ENCODE measurements around the gene COL4A2. TPM values are rescaled to one million over a fixed set of nuclear protein-coding genes. Genes with fewer than 3 reads are reported as not detected.

Gene COL4A2
- total RNA-seq, 1 experiment from 2014 or later, result 1.6 TPM

DNA sequence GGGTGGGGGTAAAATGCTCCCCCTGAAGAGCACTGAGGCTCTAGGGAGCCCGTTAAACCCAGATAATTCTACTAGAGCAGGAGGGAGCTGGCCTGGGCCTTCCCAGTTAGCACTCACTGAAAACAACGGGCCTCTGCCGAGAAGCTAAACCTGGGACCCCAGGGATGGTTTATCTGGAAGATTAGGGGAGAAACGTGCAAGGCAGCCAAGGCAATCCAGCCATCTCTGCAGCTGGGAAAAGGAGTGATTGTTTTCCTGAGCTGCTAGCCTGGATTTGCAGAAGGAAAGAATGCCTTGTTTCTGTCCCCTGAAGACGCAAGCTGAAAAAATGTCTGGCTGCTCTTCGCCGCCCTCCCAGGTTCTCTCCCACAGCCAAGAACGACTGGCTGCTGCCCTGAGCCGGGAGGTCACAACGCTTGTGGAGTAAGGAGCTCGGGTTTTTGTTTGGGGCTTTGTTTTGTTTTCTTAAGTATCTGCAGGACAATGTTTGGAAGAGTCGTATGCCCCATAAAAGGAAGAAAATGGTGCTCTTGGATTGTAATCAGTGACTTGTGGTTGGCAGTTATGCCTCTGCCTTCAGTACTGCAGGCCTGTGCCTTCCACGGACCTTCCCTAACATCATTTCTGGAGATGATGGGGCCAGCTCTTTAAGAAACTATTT is 31.5 kb downstream of the COL4A2 start:
- Histone ChIP-seq H3K4me3 (replicated peaks in 1 of 2; ENCODE audit: low read depth in 1 of 2, low read length in 2 of 2) (no peak overlapping the region), H3K27me3 (ENCODE audit: insufficient read depth, low read length) (peaks cover 6% of the 10 kb centered on the region; the same call in 1 of the 2 replicates), H3K27ac (ENCODE audit: low read depth, low read length) (no peak overlapping the region), H3K79me2 (ENCODE audit: insufficient read depth, low read length) (no peaks in the 10 kb centered on the region), H3K36me3 (ENCODE audit: control insufficient read depth in 1 of 2, insufficient read depth in 2 of 2, low read length in 2 of 2) (no peaks in the 10 kb centered on the region), H3K9me3 (ENCODE audit: control insufficient read depth in 1 of 2, insufficient read depth in 1 of 2, low read depth in 1 of 2, low read length in 2 of 2) (no peaks in the 10 kb centered on the region), H3K9ac (ENCODE audit: low read length) (no peak overlapping the region), H3K9me2 (ENCODE audit: insufficient read depth) (no peaks in the 10 kb centered on the region), H3K4me1 (ENCODE audit: control insufficient read depth in 1 of 2, insufficient read depth in 2 of 2, low read length in 2 of 2) (peaks cover 9 to 10% of the 10 kb centered on the region in 2 experiments; a peak in 3 of 4 replicates), H3K4me2 (ENCODE audit: low read length) (no peak overlapping the region), H4K20me1 (ENCODE audit: insufficient read depth) (no peaks in the 10 kb centered on the region), H2AFZ (ENCODE audit: low read depth, low read length, poor library complexity, severe bottlenecking) (no peak overlapping the region)
- intact Hi-C loops (cut with micrococcal nuclease), result no loop called here
- POLR2A ChIA-PET, result no interaction called here
- no peak for ATAC-seq
- no peak for DNase-seq (ENCODE audit: low read depth, low spot score)
- RAD21 ChIA-PET (ENCODE audit: low non-redundant PET in 1 of 2, low total read pairs in 2 of 2, uncharacterized antibody in 2 of 2, unreplicated experiment in 2 of 2), result no interaction called here
- BruUV-seq (replicated peaks), result no TSS peak
- CTCF ChIA-PET, result interaction anchor here (1.0 kb wide), 1 partner anchor 16 kb away, joined by 3 read pairs; no protein-coding TSS in a partner anchor
- TF ChIP-seq RAD21 (IDR thresholded peaks at IDR 0.05; ENCODE audit: low read depth) (no peak), FOSL1 (IDR thresholded peaks at IDR 0.05; ENCODE audit: low read depth) (no peak), ELF1 (IDR thresholded peaks at IDR 0.05; ENCODE audit: borderline replicate concordance, low read depth) (no peak), SIN3A (IDR thresholded peaks at IDR 0.05; ENCODE audit: low read depth) (no peak), POLR2A (IDR thresholded peaks at IDR 0.05; ENCODE audit: borderline replicate concordance, extremely low read depth, insufficient read depth, insufficient read length) (no peak)
- TF ChIP-seq, protein P1, sequence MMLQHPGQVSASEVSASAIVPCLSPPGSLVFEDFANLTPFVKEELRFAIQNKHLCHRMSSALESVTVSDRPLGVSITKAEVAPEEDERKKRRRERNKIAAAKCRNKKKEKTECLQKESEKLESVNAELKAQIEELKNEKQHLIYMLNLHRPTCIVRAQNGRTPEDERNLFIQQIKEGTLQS (IDR thresholded peaks at IDR 0.05), result no peak
- TF ChIP-seq, protein P2, sequence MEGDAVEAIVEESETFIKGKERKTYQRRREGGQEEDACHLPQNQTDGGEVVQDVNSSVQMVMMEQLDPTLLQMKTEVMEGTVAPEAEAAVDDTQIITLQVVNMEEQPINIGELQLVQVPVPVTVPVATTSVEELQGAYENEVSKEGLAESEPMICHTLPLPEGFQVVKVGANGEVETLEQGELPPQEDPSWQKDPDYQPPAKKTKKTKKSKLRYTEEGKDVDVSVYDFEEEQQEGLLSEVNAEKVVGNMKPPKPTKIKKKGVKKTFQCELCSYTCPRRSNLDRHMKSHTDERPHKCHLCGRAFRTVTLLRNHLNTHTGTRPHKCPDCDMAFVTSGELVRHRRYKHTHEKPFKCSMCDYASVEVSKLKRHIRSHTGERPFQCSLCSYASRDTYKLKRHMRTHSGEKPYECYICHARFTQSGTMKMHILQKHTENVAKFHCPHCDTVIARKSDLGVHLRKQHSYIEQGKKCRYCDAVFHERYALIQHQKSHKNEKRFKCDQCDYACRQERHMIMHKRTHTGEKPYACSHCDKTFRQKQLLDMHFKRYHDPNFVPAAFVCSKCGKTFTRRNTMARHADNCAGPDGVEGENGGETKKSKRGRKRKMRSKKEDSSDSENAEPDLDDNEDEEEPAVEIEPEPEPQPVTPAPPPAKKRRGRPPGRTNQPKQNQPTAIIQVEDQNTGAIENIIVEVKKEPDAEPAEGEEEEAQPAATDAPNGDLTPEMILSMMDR (IDR thresholded peaks at IDR 0.05 in 2 of 3, conservative IDR thresholded peaks at IDR 0.05 in 1 of 3; ENCODE audit: borderline replicate concordance in 1 of 3, insufficient read depth in 1 of 3, low read depth in 2 of 3, low read length in 2 of 3), result no peak

DNA sequence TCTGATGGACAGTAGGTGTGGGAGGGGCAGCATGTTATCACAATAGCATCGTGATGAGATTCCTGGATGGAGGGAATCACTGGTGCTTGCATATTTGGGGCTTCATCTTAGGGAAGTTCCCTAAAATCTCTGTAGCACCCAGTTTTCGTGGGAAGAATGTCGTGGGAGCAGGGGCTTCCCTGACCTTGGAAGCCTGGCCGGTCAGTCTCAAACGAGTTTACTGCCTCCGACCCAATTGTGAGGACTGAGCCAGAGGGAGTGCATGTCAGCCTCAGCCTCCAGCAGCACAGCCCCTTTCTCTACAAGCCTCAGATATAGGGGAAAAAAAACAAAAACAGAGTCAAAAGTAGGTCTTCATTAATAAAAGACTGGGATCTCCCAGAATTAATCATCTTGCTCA is 32.2 kb downstream of the COL4A2 start:
- POLR2A ChIA-PET, result no interaction called here
- RAD21 ChIA-PET (ENCODE audit: low non-redundant PET in 1 of 2, low total read pairs in 2 of 2, uncharacterized antibody in 2 of 2, unreplicated experiment in 2 of 2), result no interaction called here
- Histone ChIP-seq H4K20me1 (ENCODE audit: insufficient read depth) (no peaks in the 10 kb centered on the region), H3K4me1 (ENCODE audit: control insufficient read depth in 1 of 2, insufficient read depth in 2 of 2, low read length in 2 of 2) (peaks cover 10 to 12% of the 10 kb centered on the region in 2 experiments; a peak in 3 of 4 replicates), H3K27ac (ENCODE audit: low read depth, low read length) (no peak overlapping the region), H3K9ac (ENCODE audit: low read length) (no peak overlapping the region), H3K79me2 (ENCODE audit: insufficient read depth, low read length) (no peaks in the 10 kb centered on the region), H3K36me3 (ENCODE audit: control insufficient read depth in 1 of 2, insufficient read depth in 2 of 2, low read length in 2 of 2) (no peaks in the 10 kb centered on the region), H3K4me3 (replicated peaks in 1 of 2; ENCODE audit: low read depth in 1 of 2, low read length in 2 of 2) (no peak overlapping the region), H3K9me3 (ENCODE audit: control insufficient read depth in 1 of 2, insufficient read depth in 1 of 2, low read depth in 1 of 2, low read length in 2 of 2) (no peaks in the 10 kb centered on the region), H3K9me2 (ENCODE audit: insufficient read depth) (no peaks in the 10 kb centered on the region), H2AFZ (ENCODE audit: low read depth, low read length, poor library complexity, severe bottlenecking) (no peak overlapping the region), H3K4me2 (ENCODE audit: low read length) (no peak overlapping the region), H3K27me3 (ENCODE audit: insufficient read depth, low read length) (peaks cover 6% of the 10 kb centered on the region; the same call in 1 of the 2 replicates)
- ATAC-seq, result no peak
- intact Hi-C loops (cut with micrococcal nuclease), result no loop called here
- no TSS peak for BruUV-seq (replicated peaks)
- CTCF ChIA-PET, result no interaction called here
- TF ChIP-seq POLR2AphosphoS5 (IDR thresholded peaks at IDR 0.05; ENCODE audit: low read depth, low read length) (no peak), SIN3A (IDR thresholded peaks at IDR 0.05; ENCODE audit: low read depth) (no peak), EGR1 (IDR thresholded peaks at IDR 0.05; ENCODE audit: low read depth) (no peak), YY1 (IDR thresholded peaks at IDR 0.05; ENCODE audit: extremely low read depth, insufficient replicate concordance, low read depth, low read length) (no peak), POLR2A (IDR thresholded peaks at IDR 0.05; ENCODE audit: borderline replicate concordance, extremely low read depth, insufficient read depth, insufficient read length) (no peak), ELF1 (IDR thresholded peaks at IDR 0.05; ENCODE audit: borderline replicate concordance, low read depth) (no peak), CBX3 (IDR thresholded peaks at IDR 0.05; ENCODE audit: low read depth) (no peak), JUND (IDR thresholded peaks at IDR 0.05) (no peak), CEBPB (IDR thresholded peaks at IDR 0.05; ENCODE audit: low read depth) (no peak), EZH2phosphoT487 (IDR thresholded peaks at IDR 0.05; ENCODE audit: borderline replicate concordance) (no peak), TCF7L2 (IDR thresholded peaks at IDR 0.05; ENCODE audit: borderline replicate concordance, extremely low read depth, insufficient read depth, insufficient read length) (no peak), ZFX (IDR thresholded peaks at IDR 0.05) (no peak), RAD21 (IDR thresholded peaks at IDR 0.05; ENCODE audit: low read depth) (no peak), ZNF274 (IDR thresholded peaks at IDR 0.05; ENCODE audit: low read depth, low read length) (no peak), SRF (IDR thresholded peaks at IDR 0.05; ENCODE audit: low read depth) (no peak), FOSL1 (IDR thresholded peaks at IDR 0.05; ENCODE audit: low read depth) (no peak), EZH2 (IDR thresholded peaks at IDR 0.05) (no peak)
- TF ChIP-seq, protein P3, sequence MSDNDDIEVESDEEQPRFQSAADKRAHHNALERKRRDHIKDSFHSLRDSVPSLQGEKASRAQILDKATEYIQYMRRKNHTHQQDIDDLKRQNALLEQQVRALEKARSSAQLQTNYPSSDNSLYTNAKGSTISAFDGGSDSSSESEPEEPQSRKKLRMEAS (IDR thresholded peaks at IDR 0.05), result no peak
- DNase-seq (ENCODE audit: low read depth, low spot score), result no peak
